Panc1 (cell line): ENCODE results near the gene EXOC3L1. TPM values are rescaled to one million over a fixed set of nuclear protein-coding genes. Genes with fewer than 3 reads are reported as not detected.

Experiments
- ATAC-seq: fragments of 200-7000 bp; cut with Tn5 transposase; 2 replicates; pipeline ENCODE4 v1.9.1; 2020; ENCODE audit warnings: mild to moderate bottlenecking, moderate library complexity
- BruUV-seq: library from RNA; stranded (reverse); fragments of 400-500 nt; replicated peaks from 2 replicates; lab custom pipeline; 2021; lab: Mats Ljungman, UMichigan
- CTCF ChIA-PET: fragments of 300-600 bp; sonication (Branson Sonifier 250); formaldehyde crosslinking; loops from one replicate; lab custom pipeline; 2022; ENCODE audit warnings: antibody characterized with exemption; lab: Charles Lee
- POLR2A ChIA-PET: fragments of 300-600 bp; sonication (Branson Sonifier 250); formaldehyde crosslinking; loops from one replicate; lab custom pipeline; 2022; ENCODE audit warnings: antibody characterized with exemption; lab: Charles Lee
- DNase-seq: peaks from one replicate; pipeline ENCODE4 v3.0.0-alpha.2; 2010; ENCODE audit warnings: low read depth, low spot score
- H3K27ac ChIP-seq: 2 replicates; pipeline ENCODE4 v1.5.1; 2011; ENCODE audit warnings: mild to moderate bottlenecking, low read length, inconsistent platforms
- H3K27me3 ChIP-seq: fragments of 200-500 bp; sonication (Bioruptor generic); 2 replicates; pipeline ENCODE4 v1.6.0; 2014; ENCODE audit warnings: low read length, inconsistent platforms; ENCODE audit not compliant: control insufficient read depth, insufficient read depth
- H3K36me3 ChIP-seq: fragments of 200-500 bp; sonication (Bioruptor generic); 2 replicates; pipeline ENCODE4 v1.5.1; 2014; ENCODE audit warnings: inconsistent platforms, mild to moderate bottlenecking, low read length, moderate library complexity; ENCODE audit not compliant: control insufficient read depth, insufficient read depth
- H3K4me1 ChIP-seq: 2 replicates; pipeline ENCODE4 v1.5.1; 2011; ENCODE audit warnings: inconsistent platforms, mild to moderate bottlenecking, low read length, moderate library complexity; ENCODE audit not compliant: control insufficient read depth, insufficient read depth
- H3K4me3 ChIP-seq, 2 experiments: 2 replicates each; pipeline ENCODE4 v1.5.1; 2011 to 2012; ENCODE audit warnings: low read depth in 2 of 2, low read length in 2 of 2, mild to moderate bottlenecking in 2 of 2, inconsistent platforms in 1 of 2, moderate library complexity in 1 of 2
- H3K9me3 ChIP-seq: fragments of 200-500 bp; sonication (Bioruptor generic); 2 replicates; pipeline ENCODE4 v1.5.1; 2014; ENCODE audit warnings: low read depth, mild to moderate bottlenecking, inconsistent platforms, low read length, moderate library complexity; ENCODE audit not compliant: control insufficient read depth, insufficient read depth
- CTCF ChIP-seq: fragments of 450-650 bp; IDR thresholded peaks from 2 replicates; pipeline ENCODE4 v1.5.1; 2017; ENCODE audit warnings: mild to moderate bottlenecking
- POLR2AphosphoS5 ChIP-seq: IDR thresholded peaks from 2 replicates; pipeline ENCODE4 v1.6.1; 2012; ENCODE audit warnings: mild to moderate bottlenecking, low read depth, low read length, moderate library complexity
- SIN3A ChIP-seq: IDR thresholded peaks from 2 replicates; pipeline ENCODE4 v1.6.1; 2012; ENCODE audit warnings: low read depth, mild to moderate bottlenecking, low read length, moderate library complexity, borderline replicate concordance; ENCODE audit not compliant: insufficient read depth
- TCF7L2 ChIP-seq: IDR thresholded peaks from 2 replicates; pipeline ENCODE4 v1.6.1; 2011; ENCODE audit warnings: mild to moderate bottlenecking, low read depth, low read length, inconsistent platforms
- in situ Hi-C: cut with HindIII; loops from 2 replicates; pipeline ENCODE4 v1.10.0; 2016; ENCODE audit warnings: low sequenced_read_pairs, low pct_unique_long_range_greater_than_20kb
- intact Hi-C: fragments of 100-400 bp; cut with micrococcal nuclease; formaldehyde crosslinking; loops from one replicate; pipeline ENCODE4 v1.10.0; 2022; ENCODE audit not compliant: unreplicated experiment
- total RNA-seq: library from RNA; stranded (reverse); gene quantifications from one replicate; pipeline ENCODE4 v1.2.1, GENCODE V29; 2021; ENCODE audit not compliant: unreplicated experiment
- TF ChIP-seq, protein P1 (sequence below), 2 experiments: IDR thresholded peaks; 2 replicates each; pipeline ENCODE4 v1.6.1; 2011 to 2012; ENCODE audit warnings: low read depth in 2 of 2, control low read depth in 1 of 2, low read length in 1 of 2, mild to moderate bottlenecking in 1 of 2, moderate library complexity in 1 of 2; ENCODE audit not compliant: insufficient read depth in 1 of 2

Gene EXOC3L1
- total RNA-seq, 1 experiment from 2014 or later = 0.41 TPM

DNA sequence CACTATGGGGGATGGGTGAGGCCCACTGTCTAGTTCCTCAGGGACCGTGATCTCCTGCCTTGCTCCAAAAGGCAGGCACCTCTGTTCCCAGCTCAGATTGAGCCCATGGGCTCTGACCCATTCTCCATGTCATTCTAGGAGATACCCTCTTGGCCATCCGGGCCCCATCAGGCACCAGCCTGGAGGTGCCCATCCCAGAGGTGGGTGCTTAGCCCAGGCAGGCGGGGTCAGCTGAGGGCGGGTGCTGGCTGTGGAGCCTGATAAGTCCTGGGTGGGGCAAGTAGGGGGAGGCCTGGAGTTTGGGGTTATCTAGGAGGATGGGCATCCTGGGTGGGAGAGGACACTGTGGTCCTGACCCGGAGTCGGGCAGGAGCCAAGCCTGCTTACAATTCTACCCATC is 4.3 kb upstream of the EXOC3L1 start:
- POLR2A ChIA-PET = no interaction called here
- no TSS peak for BruUV-seq

GRCh38 chr16:67193536-67193935 is 3.6 kb upstream of the EXOC3L1 start:
- TF ChIP-seq POLR2AphosphoS5 = no peak
- H3K36me3 ChIP-seq = peaks cover 17% of the 10 kb centered on the region
- H3K27me3 ChIP-seq = no peaks in the 10 kb centered on the region
- peaks cover 23% of the 10 kb centered on the region for H3K4me1 ChIP-seq
- peak overlapping the region; percentile 92; the same call in 1 of the 2 replicates for H3K27ac ChIP-seq
- ATAC-seq (no peak), DNase-seq (no peak)
- ChIA-PET CTCF (no interaction called here), POLR2A (no interaction called here)
- in situ Hi-C loops = no loop called here
- intact Hi-C loops = no loop called here
- no peaks in the 10 kb centered on the region for H3K9me3 ChIP-seq
- no TSS peak for BruUV-seq
- H3K4me3 ChIP-seq = peak overlapping the region; percentile 96 to 98

More for the DNA sequence above, 4.3 kb upstream of the EXOC3L1 start:
- Histone ChIP-seq H3K4me1 (peaks cover 23% of the 10 kb centered on the region), H3K4me3 (no peak overlapping the region), H3K27me3 (no peaks in the 10 kb centered on the region), H3K27ac (no peak overlapping the region), H3K36me3 (peaks cover 17% of the 10 kb centered on the region), H3K9me3 (no peaks in the 10 kb centered on the region)
- CTCF ChIA-PET = no interaction called here
- in situ Hi-C loops = no loop called here
- TF ChIP-seq TCF7L2 = no peak
- TF ChIP-seq, protein P1, sequence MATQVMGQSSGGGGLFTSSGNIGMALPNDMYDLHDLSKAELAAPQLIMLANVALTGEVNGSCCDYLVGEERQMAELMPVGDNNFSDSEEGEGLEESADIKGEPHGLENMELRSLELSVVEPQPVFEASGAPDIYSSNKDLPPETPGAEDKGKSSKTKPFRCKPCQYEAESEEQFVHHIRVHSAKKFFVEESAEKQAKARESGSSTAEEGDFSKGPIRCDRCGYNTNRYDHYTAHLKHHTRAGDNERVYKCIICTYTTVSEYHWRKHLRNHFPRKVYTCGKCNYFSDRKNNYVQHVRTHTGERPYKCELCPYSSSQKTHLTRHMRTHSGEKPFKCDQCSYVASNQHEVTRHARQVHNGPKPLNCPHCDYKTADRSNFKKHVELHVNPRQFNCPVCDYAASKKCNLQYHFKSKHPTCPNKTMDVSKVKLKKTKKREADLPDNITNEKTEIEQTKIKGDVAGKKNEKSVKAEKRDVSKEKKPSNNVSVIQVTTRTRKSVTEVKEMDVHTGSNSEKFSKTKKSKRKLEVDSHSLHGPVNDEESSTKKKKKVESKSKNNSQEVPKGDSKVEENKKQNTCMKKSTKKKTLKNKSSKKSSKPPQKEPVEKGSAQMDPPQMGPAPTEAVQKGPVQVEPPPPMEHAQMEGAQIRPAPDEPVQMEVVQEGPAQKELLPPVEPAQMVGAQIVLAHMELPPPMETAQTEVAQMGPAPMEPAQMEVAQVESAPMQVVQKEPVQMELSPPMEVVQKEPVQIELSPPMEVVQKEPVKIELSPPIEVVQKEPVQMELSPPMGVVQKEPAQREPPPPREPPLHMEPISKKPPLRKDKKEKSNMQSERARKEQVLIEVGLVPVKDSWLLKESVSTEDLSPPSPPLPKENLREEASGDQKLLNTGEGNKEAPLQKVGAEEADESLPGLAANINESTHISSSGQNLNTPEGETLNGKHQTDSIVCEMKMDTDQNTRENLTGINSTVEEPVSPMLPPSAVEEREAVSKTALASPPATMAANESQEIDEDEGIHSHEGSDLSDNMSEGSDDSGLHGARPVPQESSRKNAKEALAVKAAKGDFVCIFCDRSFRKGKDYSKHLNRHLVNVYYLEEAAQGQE (IDR thresholded peaks at IDR 0.05; ENCODE audit: insufficient read depth in 1 of 2, low read depth in 2 of 2, low read length in 1 of 2) = no peak
- TF ChIP-seq POLR2AphosphoS5 = no peak
- no peak for TF ChIP-seq CTCF
- TF ChIP-seq SIN3A = no peak
- intact Hi-C loops = no loop called here
- DNase-seq (no peak), ATAC-seq (no peak)

DNA sequence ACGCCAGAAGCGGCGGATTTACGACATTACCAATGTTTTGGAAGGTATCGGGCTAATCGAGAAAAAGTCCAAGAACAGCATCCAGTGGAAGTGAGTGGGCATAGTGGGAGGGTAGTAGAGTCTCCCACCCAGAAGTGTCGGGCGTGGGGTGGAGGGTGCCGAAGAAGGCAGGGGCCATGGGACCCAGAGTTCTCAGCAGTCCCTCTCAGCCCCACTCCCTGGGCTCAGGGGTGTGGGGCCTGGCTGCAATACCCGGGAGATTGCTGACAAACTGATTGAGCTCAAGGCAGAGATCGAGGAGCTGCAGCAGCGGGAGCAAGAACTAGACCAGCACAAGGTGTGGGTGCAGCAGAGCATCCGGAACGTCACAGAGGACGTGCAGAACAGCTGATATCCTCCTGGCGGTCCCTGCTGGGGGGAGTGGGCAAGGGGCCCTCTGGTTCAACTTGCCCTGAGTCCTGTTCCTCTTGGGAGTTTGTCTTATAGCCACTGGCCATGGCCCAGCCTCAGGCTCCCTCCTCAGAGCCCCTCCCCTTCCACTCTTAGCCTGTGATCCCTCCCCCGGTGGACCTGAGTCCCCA is 2.9 kb upstream of the EXOC3L1 start:
- intact Hi-C loops (no loop called here), in situ Hi-C loops (no loop called here)
- ATAC-seq = no peak

More for the DNA sequence above, 2.9 kb upstream of the EXOC3L1 start:
- Histone ChIP-seq H3K36me3 (peaks cover 17% of the 10 kb centered on the region), H3K27me3 (no peaks in the 10 kb centered on the region), H3K27ac (peak overlapping the region; percentile 92), H3K4me1 (peaks cover 20% of the 10 kb centered on the region), H3K9me3 (no peaks in the 10 kb centered on the region), H3K4me3 (peak overlapping the region; percentile 96 to 98)
- no peak for DNase-seq
- TSS peak; percentile 76 for BruUV-seq
- POLR2A ChIA-PET = interaction anchor here (0.6 kb wide), 1 partner anchor 235 kb away, joined by 4 read pairs; no protein-coding TSS in a partner anchor
- no peak for TF ChIP-seq SIN3A
- TF ChIP-seq TCF7L2 = no peak
- TF ChIP-seq POLR2AphosphoS5 = no peak
- no peak for TF ChIP-seq CTCF
- TF ChIP-seq, protein P1 (IDR thresholded peaks at IDR 0.05; ENCODE audit: insufficient read depth in 1 of 2, low read depth in 2 of 2, low read length in 1 of 2) = no peak
- CTCF ChIA-PET = interaction anchor here (0.6 kb wide), 1 partner anchor 175 kb away, joined by 3 read pairs; no protein-coding TSS in a partner anchor
